Measurements from ENCODE around the gene AGPAT1. TPM values are rescaled to one million over a fixed set of nuclear protein-coding genes. Genes with fewer than 3 reads are reported as not detected.

AGPAT1 gene
- total and polyA plus RNA-seq, 2 of the 13 experiments (the other 11 are each of a cell fraction or from before 2014, with no cell fraction given), result 51.3 to 139 TPM

- TF ChIP-seq, protein P1, sequence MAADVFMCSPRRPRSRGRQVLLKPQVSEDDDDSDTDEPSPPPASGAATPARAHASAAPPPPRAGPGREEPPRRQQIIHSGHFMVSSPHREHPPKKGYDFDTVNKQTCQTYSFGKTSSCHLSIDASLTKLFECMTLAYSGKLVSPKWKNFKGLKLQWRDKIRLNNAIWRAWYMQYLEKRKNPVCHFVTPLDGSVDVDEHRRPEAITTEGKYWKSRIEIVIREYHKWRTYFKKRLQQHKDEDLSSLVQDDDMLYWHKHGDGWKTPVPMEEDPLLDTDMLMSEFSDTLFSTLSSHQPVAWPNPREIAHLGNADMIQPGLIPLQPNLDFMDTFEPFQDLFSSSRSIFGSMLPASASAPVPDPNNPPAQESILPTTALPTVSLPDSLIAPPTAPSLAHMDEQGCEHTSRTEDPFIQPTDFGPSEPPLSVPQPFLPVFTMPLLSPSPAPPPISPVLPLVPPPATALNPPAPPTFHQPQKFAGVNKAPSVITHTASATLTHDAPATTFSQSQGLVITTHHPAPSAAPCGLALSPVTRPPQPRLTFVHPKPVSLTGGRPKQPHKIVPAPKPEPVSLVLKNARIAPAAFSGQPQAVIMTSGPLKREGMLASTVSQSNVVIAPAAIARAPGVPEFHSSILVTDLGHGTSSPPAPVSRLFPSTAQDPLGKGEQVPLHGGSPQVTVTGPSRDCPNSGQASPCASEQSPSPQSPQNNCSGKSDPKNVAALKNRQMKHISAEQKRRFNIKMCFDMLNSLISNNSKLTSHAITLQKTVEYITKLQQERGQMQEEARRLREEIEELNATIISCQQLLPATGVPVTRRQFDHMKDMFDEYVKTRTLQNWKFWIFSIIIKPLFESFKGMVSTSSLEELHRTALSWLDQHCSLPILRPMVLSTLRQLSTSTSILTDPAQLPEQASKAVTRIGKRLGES (CRISPR knock-in tag; IDR thresholded peaks at IDR 0.05; ENCODE audit: borderline replicate concordance), result no peak
- TF ChIP-seq FOXJ3 (CRISPR knock-in tag; IDR thresholded peaks at IDR 0.05; ENCODE audit: borderline replicate concordance), result no peak
- TF ChIP-seq HNRNPH1 (optimal IDR thresholded peaks at IDR 0.05; ENCODE audit: low read depth, low read length), result peak; percentile 70
- TF ChIP-seq ZNF496 (CRISPR knock-in tag; IDR thresholded peaks at IDR 0.05; ENCODE audit: insufficient replicate concordance), result no peak
- TF ChIP-seq, protein P2, sequence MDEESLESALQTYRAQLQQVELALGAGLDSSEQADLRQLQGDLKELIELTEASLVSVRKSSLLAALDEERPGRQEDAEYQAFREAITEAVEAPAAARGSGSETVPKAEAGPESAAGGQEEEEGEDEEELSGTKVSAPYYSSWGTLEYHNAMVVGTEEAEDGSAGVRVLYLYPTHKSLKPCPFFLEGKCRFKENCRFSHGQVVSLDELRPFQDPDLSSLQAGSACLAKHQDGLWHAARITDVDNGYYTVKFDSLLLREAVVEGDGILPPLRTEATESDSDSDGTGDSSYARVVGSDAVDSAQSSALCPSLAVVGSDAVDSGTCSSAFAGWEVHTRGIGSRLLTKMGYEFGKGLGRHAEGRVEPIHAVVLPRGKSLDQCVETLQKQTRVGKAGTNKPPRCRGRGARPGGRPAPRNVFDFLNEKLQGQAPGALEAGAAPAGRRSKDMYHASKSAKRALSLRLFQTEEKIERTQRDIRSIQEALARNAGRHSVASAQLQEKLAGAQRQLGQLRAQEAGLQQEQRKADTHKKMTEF (CRISPR knock-in tag; IDR thresholded peaks at IDR 0.05), result peak; percentile 53
- TF ChIP-seq ZNF256 (CRISPR knock-in tag; conservative IDR thresholded peaks at IDR 0.05), result no peak
- TF ChIP-seq, protein P3, sequence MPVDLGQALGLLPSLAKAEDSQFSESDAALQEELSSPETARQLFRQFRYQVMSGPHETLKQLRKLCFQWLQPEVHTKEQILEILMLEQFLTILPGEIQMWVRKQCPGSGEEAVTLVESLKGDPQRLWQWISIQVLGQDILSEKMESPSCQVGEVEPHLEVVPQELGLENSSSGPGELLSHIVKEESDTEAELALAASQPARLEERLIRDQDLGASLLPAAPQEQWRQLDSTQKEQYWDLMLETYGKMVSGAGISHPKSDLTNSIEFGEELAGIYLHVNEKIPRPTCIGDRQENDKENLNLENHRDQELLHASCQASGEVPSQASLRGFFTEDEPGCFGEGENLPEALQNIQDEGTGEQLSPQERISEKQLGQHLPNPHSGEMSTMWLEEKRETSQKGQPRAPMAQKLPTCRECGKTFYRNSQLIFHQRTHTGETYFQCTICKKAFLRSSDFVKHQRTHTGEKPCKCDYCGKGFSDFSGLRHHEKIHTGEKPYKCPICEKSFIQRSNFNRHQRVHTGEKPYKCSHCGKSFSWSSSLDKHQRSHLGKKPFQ (CRISPR knock-in tag; IDR thresholded peaks at IDR 0.05; ENCODE audit: insufficient replicate concordance), result peak; percentile 36
- no peak for TF ChIP-seq ZNF225 (CRISPR knock-in tag; IDR thresholded peaks at IDR 0.05)
- TF ChIP-seq GTF3A (CRISPR knock-in tag; conservative IDR thresholded peaks at IDR 0.05), result no peak
- TF ChIP-seq ZNF446 (CRISPR knock-in tag; IDR thresholded peaks at IDR 0.05), result no peak
- no peak for TF ChIP-seq PAWR (CRISPR knock-in tag; IDR thresholded peaks at IDR 0.05; ENCODE audit: borderline replicate concordance)
- no peak for TF ChIP-seq ZNF772 (CRISPR knock-in tag; IDR thresholded peaks at IDR 0.05)
- TF ChIP-seq, protein P4, sequence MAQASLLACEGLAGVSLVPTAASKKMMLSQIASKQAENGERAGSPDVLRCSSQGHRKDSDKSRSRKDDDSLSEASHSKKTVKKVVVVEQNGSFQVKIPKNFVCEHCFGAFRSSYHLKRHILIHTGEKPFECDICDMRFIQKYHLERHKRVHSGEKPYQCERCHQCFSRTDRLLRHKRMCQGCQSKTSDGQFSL (CRISPR knock-in tag; IDR thresholded peaks at IDR 0.05), result no peak
- no peak for TF ChIP-seq ZNF143 (CRISPR knock-in tag; IDR thresholded peaks at IDR 0.05)
Measured at GRCh38 chr6:32175711-32176475, at the start of gene AGPAT1 (continued).
